Stimulated activated naive CD8-positive, alpha-beta T cell treated with anti-CD3 and anti-CD28 coated beads, Interleukin-15, Interleukin-2, amounts not matched to agents 100 ng/mL and 50 ng/mL, for 24 hours (primary cell): ENCODE results near the gene SYN1.
"Not testable (repeated sequence)": the region's sequence is repeated elsewhere in the genome, so short reads cannot be mapped to it uniquely, and the experiment has no call there.

ENCODE experiments used
- H3K27ac Mint-ChIP-seq: one replicate; pipeline ENCODE4 v1.8.0; 2021; ENCODE audit warnings: mild to moderate bottlenecking, mixed read lengths
- H3K27me3 Mint-ChIP-seq: one replicate; pipeline ENCODE4 v1.8.0; 2021; ENCODE audit warnings: mixed read lengths
- H3K36me3 Mint-ChIP-seq: one replicate; pipeline ENCODE4 v1.8.0; 2021; ENCODE audit warnings: low read depth, mixed read lengths
- H3K4me1 Mint-ChIP-seq: one replicate; pipeline ENCODE4 v1.8.0; 2021; ENCODE audit warnings: low read depth, mixed read lengths
- H3K4me3 Mint-ChIP-seq: one replicate; pipeline ENCODE4 v1.8.0; 2021; ENCODE audit warnings: mild to moderate bottlenecking, mixed read lengths
- H3K9me3 Mint-ChIP-seq: one replicate; pipeline ENCODE4 v1.8.0; 2021; ENCODE audit warnings: mixed read lengths

SYN1 gene

GRCh38 chrX:47620303-47620685, 637 bp upstream of the SYN1 start:
- Mint-ChIP-seq H3K4me1 (peaks cover 15% of the 10 kb centered on the region), H3K36me3 (no peaks in the 10 kb centered on the region), H3K4me3 (no peak overlapping the region), H3K9me3 (no peaks in the 10 kb centered on the region), H3K27me3 (peaks cover 18% of the 10 kb centered on the region), H3K27ac (no peak overlapping the region)

GRCh38 chrX:47618923-47619485, 653 bp downstream of the SYN1 start:
- no peaks in the 10 kb centered on the region for H3K36me3 Mint-ChIP-seq
- peaks cover 12% of the 10 kb centered on the region for H3K4me1 Mint-ChIP-seq
- no peak overlapping the region for H3K27ac Mint-ChIP-seq
- H3K4me3 Mint-ChIP-seq = peak overlapping the region; percentile 54
- H3K27me3 Mint-ChIP-seq = peaks cover 18% of the 10 kb centered on the region
- H3K9me3 Mint-ChIP-seq = no peaks in the 10 kb centered on the region

- Mint-ChIP-seq H3K27ac (no peak overlapping the region), H3K36me3 (no peaks in the 10 kb centered on the region), H3K4me3 (no peak overlapping the region), H3K27me3 (peaks cover 14% of the 10 kb centered on the region), H3K4me1 (peaks cover 3% of the 10 kb centered on the region), H3K9me3 (no peaks in the 10 kb centered on the region)
Measured at GRCh38 chrX:47614618-47615017, 5.0 kb downstream of the SYN1 start.

- no peak overlapping the region for H3K4me3 Mint-ChIP-seq
- peaks cover 5% of the 10 kb centered on the region for H3K27me3 Mint-ChIP-seq
- H3K36me3 Mint-ChIP-seq = no peaks in the 10 kb centered on the region
- peaks cover 3% of the 10 kb centered on the region for H3K4me1 Mint-ChIP-seq
- no peak overlapping the region for H3K27ac Mint-ChIP-seq
- no peaks in the 10 kb centered on the region for H3K9me3 Mint-ChIP-seq
Measured at GRCh38 chrX:47613082-47613481, 6.6 kb downstream of the SYN1 start.

- H3K27ac Mint-ChIP-seq = no peak overlapping the region
Measured at GRCh38 chrX:47612418-47612817, 7.2 kb downstream of the SYN1 start.

GRCh38 chrX:47611926-47612325, 7.7 kb downstream of the SYN1 start:
- peaks cover 3% of the 10 kb centered on the region for H3K4me1 Mint-ChIP-seq
- no peak overlapping the region for H3K4me3 Mint-ChIP-seq
- no peak overlapping the region for H3K27ac Mint-ChIP-seq
- H3K27me3 Mint-ChIP-seq = no peaks in the 10 kb centered on the region
- no peaks in the 10 kb centered on the region for H3K9me3 Mint-ChIP-seq
- H3K36me3 Mint-ChIP-seq = no peaks in the 10 kb centered on the region

More at GRCh38 chrX:47612418-47612817, 7.2 kb downstream of the SYN1 start:
- Mint-ChIP-seq H3K9me3 (no peaks in the 10 kb centered on the region), H3K27me3 (peaks cover under 1% of the 10 kb centered on the region), H3K36me3 (no peaks in the 10 kb centered on the region), H3K4me3 (no peak overlapping the region), H3K4me1 (peaks cover 3% of the 10 kb centered on the region)

GRCh38 chrX:47611489-47611888, 8.2 kb downstream of the SYN1 start:
- no peak overlapping the region for H3K27ac Mint-ChIP-seq
- H3K4me3 Mint-ChIP-seq = no peak overlapping the region
- no peaks in the 10 kb centered on the region for H3K27me3 Mint-ChIP-seq
- H3K36me3 Mint-ChIP-seq = no peaks in the 10 kb centered on the region
- no peaks in the 10 kb centered on the region for H3K9me3 Mint-ChIP-seq
- H3K4me1 Mint-ChIP-seq = peaks cover 3% of the 10 kb centered on the region

- Mint-ChIP-seq H3K9me3 (no peaks in the 10 kb centered on the region), H3K4me1 (peaks cover 3% of the 10 kb centered on the region), H3K36me3 (no peaks in the 10 kb centered on the region), H3K4me3 (no peak overlapping the region), H3K27ac (no peak overlapping the region), H3K27me3 (no peaks in the 10 kb centered on the region)
Measured at GRCh38 chrX:47610511-47610910, 9.1 kb downstream of the SYN1 start.

- Mint-ChIP-seq H3K27ac (peak overlapping the region; percentile 36), H3K4me1 (peaks cover 3% of the 10 kb centered on the region)
Measured at GRCh38 chrX:47608130-47608810, 11.4 kb downstream of the SYN1 start.

GRCh38 chrX:47607091-47607490, 12.6 kb downstream of the SYN1 start:
- Mint-ChIP-seq H3K27me3 (no peaks in the 10 kb centered on the region), H3K36me3 (no peaks in the 10 kb centered on the region), H3K27ac (no peak overlapping the region), H3K4me3 (no peak overlapping the region), H3K4me1 (peaks cover 3% of the 10 kb centered on the region), H3K9me3 (no peaks in the 10 kb centered on the region)

More at GRCh38 chrX:47608130-47608810, 11.4 kb downstream of the SYN1 start:
- Mint-ChIP-seq H3K36me3 (no peaks in the 10 kb centered on the region), H3K9me3 (no peaks in the 10 kb centered on the region), H3K4me3 (no peak overlapping the region), H3K27me3 (no peaks in the 10 kb centered on the region)

- Mint-ChIP-seq H3K4me1 (peaks cover 3% of the 10 kb centered on the region), H3K36me3 (no peaks in the 10 kb centered on the region), H3K9me3 (no peaks in the 10 kb centered on the region), H3K27me3 (no peaks in the 10 kb centered on the region), H3K27ac (no peak overlapping the region), H3K4me3 (no peak overlapping the region)
Measured at GRCh38 chrX:47605024-47605423, 14.6 kb downstream of the SYN1 start.

GRCh38 chrX:47603125-47603524, 16.5 kb downstream of the SYN1 start:
- H3K4me3 Mint-ChIP-seq, H3K9me3 Mint-ChIP-seq, H3K36me3 Mint-ChIP-seq, H3K4me1 Mint-ChIP-seq, H3K27me3 Mint-ChIP-seq, H3K27ac Mint-ChIP-seq: not testable (repeated sequence)

- no peak overlapping the region for H3K27ac Mint-ChIP-seq
- H3K4me3 Mint-ChIP-seq = no peak overlapping the region
- H3K4me1 Mint-ChIP-seq = peaks cover 14% of the 10 kb centered on the region
- no peaks in the 10 kb centered on the region for H3K27me3 Mint-ChIP-seq
- H3K9me3 Mint-ChIP-seq = peaks cover 10% of the 10 kb centered on the region
- no peaks in the 10 kb centered on the region for H3K36me3 Mint-ChIP-seq
Measured at GRCh38 chrX:47597222-47597621, 22.4 kb downstream of the SYN1 start.

- peaks cover 14% of the 10 kb centered on the region for H3K4me1 Mint-ChIP-seq
- no peak overlapping the region for H3K4me3 Mint-ChIP-seq
- no peaks in the 10 kb centered on the region for H3K36me3 Mint-ChIP-seq
- no peaks in the 10 kb centered on the region for H3K27me3 Mint-ChIP-seq
- H3K27ac Mint-ChIP-seq = no peak overlapping the region
- H3K9me3 Mint-ChIP-seq = peaks cover 10% of the 10 kb centered on the region
Measured at GRCh38 chrX:47596256-47596655, 23.4 kb downstream of the SYN1 start.

GRCh38 chrX:47595716-47596251, 23.9 kb downstream of the SYN1 start:
- H3K36me3 Mint-ChIP-seq = no peaks in the 10 kb centered on the region
- peaks cover 14% of the 10 kb centered on the region for H3K4me1 Mint-ChIP-seq
- H3K27me3 Mint-ChIP-seq = no peaks in the 10 kb centered on the region
- no peak overlapping the region for H3K4me3 Mint-ChIP-seq
- H3K9me3 Mint-ChIP-seq = peaks cover 10% of the 10 kb centered on the region
- no peak overlapping the region for H3K27ac Mint-ChIP-seq

GRCh38 chrX:47593522-47593921, 26.1 kb downstream of the SYN1 start:
- Mint-ChIP-seq H3K4me1 (peaks cover 14% of the 10 kb centered on the region), H3K27me3 (no peaks in the 10 kb centered on the region), H3K4me3 (no peak overlapping the region), H3K9me3 (peaks cover 4% of the 10 kb centered on the region), H3K27ac (no peak overlapping the region), H3K36me3 (no peaks in the 10 kb centered on the region)
